AG04449 (cell line): ENCODE data around the gene ACMSD.
"Not testable (repeated sequence)": the region's sequence is repeated elsewhere in the genome, so short reads cannot be mapped to it uniquely, and the experiment has no call there.

Experiments
- CTCF ChIA-PET: fragments of 350-600 bp; formaldehyde crosslinking; extraction: SDS; loops from one replicate; lab custom pipeline; 2021; ENCODE audit warnings: antibody characterized with exemption; lab: Yijun Ruan, JAX
- POLR2A ChIA-PET: fragments of 400-600, 350-600 bp; formaldehyde crosslinking; extraction: SDS; loops from one replicate; lab custom pipeline; 2020; ENCODE audit warnings: antibody characterized with exemption, inconsistent platforms; lab: Yijun Ruan, JAX
- DNase-seq: peaks from one replicate; pipeline ENCODE4 v3.0.0-alpha.2; 2010; ENCODE audit warnings: low read depth, low spot score
- H3K4me3 ChIP-seq: 2 replicates; pipeline ENCODE4 v1.5.1; 2011; ENCODE audit warnings: low read depth, mild to moderate bottlenecking, control low read depth, low read length
- TF ChIP-seq, protein P1 (sequence below): IDR thresholded peaks from one replicate; pipeline ENCODE4 v1.5.1; 2011; ENCODE audit warnings: mild to moderate bottlenecking, moderate library complexity, low read length, control low read depth, inconsistent platforms; ENCODE audit not compliant: insufficient read depth; ENCODE audit errors: missing control alignments

Gene ACMSD

DNA sequence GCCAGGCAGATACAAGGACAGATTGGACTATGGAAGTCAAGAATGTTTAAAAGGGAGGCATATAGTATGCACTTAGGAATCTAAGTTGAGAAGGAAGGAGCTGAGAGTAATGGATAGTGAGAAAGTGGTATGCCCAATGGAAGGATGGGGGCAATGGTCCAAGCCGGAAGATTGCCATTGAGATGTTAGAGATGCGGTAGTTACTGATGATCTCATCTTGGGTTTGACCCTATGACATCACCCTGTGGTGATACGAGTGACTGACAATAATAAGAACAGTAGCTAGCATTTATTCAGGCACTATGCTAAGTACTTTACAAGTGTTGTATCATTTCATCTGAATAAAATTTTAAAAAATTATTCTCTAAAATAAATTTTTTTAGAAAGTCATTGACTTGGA is 38.5 kb upstream of the ACMSD start:
- ChIA-PET POLR2A (no interaction called here), CTCF (no interaction called here)
- TF ChIP-seq, protein P1, sequence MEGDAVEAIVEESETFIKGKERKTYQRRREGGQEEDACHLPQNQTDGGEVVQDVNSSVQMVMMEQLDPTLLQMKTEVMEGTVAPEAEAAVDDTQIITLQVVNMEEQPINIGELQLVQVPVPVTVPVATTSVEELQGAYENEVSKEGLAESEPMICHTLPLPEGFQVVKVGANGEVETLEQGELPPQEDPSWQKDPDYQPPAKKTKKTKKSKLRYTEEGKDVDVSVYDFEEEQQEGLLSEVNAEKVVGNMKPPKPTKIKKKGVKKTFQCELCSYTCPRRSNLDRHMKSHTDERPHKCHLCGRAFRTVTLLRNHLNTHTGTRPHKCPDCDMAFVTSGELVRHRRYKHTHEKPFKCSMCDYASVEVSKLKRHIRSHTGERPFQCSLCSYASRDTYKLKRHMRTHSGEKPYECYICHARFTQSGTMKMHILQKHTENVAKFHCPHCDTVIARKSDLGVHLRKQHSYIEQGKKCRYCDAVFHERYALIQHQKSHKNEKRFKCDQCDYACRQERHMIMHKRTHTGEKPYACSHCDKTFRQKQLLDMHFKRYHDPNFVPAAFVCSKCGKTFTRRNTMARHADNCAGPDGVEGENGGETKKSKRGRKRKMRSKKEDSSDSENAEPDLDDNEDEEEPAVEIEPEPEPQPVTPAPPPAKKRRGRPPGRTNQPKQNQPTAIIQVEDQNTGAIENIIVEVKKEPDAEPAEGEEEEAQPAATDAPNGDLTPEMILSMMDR: no peak
- H3K4me3 ChIP-seq: no peak overlapping the region
- no peak for DNase-seq

DNA sequence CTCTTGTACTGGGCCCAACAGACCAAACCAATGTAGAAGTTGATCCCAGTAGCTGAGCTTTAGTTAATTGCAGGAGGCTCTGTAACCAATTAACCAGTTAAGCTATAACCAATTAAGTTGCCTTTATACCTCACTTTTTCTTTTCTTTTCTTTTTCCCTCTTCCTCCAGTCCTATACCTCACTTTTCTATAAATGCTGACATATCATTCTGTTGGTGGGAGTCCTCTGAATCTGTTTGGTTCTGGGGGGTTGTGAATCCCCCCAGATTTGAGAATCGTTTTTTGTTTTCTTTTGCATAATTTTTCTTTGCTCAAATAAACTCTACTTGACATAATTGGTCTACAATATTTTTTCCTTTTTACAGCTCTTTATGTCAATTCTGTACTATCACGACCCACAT is 38.1 kb upstream of the ACMSD start:
- CTCF ChIA-PET: no interaction called here
- H3K4me3 ChIP-seq: no peak overlapping the region
- no peak for DNase-seq
- POLR2A ChIA-PET: no interaction called here
- TF ChIP-seq, protein P1: no peak

DNA sequence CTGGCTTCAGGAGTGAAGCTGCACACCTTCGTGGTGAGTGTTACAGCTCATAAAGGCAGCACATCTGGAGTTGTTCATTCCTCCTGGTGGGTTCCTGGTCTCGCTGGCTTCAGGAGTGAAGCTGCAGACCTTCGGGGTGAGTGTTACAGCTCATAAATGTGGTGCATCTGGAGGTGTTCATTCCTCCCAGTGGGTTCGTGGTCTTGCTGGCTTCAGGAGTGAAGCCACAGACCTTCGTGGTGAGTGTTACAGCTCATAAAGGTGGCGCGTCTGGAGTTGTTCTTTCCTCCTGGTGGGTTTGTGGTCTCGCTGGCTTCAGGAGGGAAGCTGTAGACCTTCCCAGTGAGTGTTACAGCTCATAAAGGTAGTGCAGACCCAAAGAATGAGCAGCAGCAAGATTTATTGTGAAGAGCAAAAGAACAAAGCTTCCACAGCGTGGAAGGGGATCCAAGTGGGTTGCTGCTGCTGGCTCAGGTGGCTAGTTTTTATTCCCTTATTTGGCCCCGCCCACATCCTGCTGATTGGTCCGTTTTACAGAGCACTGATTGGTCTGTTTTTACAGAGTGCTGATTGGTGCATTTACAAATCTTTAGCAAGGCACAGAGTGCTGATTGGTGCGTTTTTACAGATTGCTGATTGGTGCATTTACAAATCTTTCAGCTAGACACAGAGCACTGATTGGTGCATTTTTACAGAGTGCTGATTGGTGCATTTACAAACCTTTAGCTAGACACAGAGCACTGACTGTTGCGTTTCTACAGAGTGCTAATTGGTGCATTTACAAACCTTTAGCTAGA is 34.6 kb upstream of the ACMSD start:
- H3K4me3 ChIP-seq, POLR2A ChIA-PET, CTCF ChIA-PET, DNase-seq: not testable (repeated sequence)

DNA sequence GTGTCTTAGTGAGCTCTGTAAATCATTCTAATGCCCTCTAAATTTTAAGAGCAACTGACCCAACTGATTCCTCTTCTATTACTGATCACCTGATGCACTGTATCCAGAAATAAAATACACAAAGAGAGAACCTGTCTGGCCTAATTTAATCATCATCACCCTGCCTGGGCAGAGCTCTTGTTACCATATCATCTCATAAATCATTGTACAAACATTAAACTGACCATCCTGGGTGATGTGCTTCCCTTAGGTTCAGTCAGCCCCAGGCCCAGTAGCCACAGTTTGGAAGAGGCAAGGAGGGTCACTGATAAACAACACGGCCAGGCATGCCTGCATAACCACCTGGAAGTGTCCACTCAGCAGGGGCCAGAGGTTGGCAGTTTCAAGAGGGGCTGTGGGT is 22.7 kb upstream of the ACMSD start:
- TF ChIP-seq, protein P1: no peak
- no peak for DNase-seq
- H3K4me3 ChIP-seq: no peak overlapping the region
- ChIA-PET POLR2A (interaction anchor here (1.7 kb wide), 1 partner anchor 22 kb away, joined by 4 read pairs; no protein-coding TSS in a partner anchor), CTCF (no interaction called here)

DNA sequence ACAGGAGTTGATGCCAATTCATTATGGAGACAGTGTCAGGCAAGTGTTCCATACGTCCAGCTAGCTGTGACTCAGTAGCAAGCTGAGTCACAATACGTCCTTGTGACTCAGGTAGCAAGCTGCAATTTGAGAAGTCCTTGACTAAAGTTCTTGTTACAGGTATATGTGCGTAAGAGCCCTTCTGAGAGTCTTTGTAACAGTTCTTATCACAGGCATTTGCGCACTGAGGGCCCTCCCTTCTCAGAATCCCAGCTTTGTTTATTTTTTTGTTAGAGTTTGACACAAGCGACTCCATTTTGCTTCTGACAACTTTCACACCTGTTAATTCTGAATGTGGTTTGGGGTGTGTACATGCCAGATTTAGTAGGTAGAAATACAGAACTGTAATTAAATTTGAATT is 20.1 kb upstream of the ACMSD start:
- DNase-seq: no peak
- CTCF ChIA-PET: interaction anchor here (1.6 kb wide), 1 partner anchor 35 kb away, joined by 3 read pairs; no protein-coding TSS in a partner anchor
- TF ChIP-seq, protein P1: no peak
- H3K4me3 ChIP-seq: no peak overlapping the region
- POLR2A ChIA-PET: no interaction called here

DNA sequence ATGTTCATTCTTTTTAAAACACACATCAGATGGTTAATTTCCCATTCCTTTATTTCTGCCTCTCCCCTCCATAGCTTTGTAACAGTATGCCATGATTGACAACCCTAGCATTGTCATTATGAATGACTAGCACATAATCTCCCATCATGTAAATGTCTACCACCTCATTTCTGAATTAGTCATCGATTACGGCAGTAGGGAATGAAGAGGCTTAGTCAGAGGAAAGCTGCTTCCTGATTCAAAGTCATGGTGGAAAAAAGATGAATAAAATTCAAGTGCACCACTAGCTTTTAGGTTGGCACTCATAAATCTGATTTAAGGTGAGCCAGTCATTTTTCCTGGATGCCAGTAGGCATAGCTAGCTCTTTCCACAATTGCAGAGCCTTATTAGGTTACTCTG is 19.1 kb upstream of the ACMSD start:
- H3K4me3 ChIP-seq: no peak overlapping the region
- CTCF ChIA-PET: no interaction called here
- TF ChIP-seq, protein P1: no peak
- no peak for DNase-seq
- POLR2A ChIA-PET: no interaction called here

DNA sequence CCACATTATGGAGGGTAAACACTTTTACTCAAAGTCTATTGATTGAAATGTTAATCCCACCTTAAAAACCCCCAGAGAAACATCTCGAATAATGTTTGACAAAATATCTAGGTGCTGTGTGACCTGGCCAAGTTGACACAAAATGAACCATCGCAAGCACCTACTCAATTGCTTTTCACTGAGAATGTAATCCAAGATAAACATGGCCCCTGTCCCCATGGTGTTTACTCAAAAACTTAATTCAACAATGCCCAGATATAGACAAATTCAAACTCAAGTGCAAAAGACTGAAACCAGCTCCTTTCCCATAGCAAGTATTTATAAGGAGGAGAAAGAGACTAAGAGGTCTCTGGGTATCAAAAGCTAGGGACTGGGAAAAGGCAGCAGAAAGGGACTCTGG is 15.0 kb upstream of the ACMSD start:
- TF ChIP-seq, protein P1: no peak
- ChIA-PET POLR2A (no interaction called here), CTCF (no interaction called here)
- no peak for DNase-seq
- H3K4me3 ChIP-seq: no peak overlapping the region
